Right ventricle myocardium superior (tissue), 1 donor: ENCODE data around the gene CMKLR1. TPM values are rescaled to one million over a fixed set of nuclear protein-coding genes. Genes with fewer than 3 reads are reported as not detected.
A peak's percentile ranks its signal among the peaks of the same experiment; 100 is the strongest.

Experiments
- ATAC-seq: fragments of 200-7000 bp; cut with Tn5 transposase; one replicate; pipeline ENCODE4 v1.9.1; 2020; ENCODE audit warnings: mild to moderate bottlenecking; ENCODE audit not compliant: poor library complexity
- DNase-seq: peaks from one replicate; pipeline ENCODE4 v3.0.0-alpha.2; 2020
- intact Hi-C: fragments of 100-400 bp; cut with DNase I; formaldehyde crosslinking; loops from one replicate; pipeline ENCODE4 v1.11.2; 2022
- total RNA-seq: library from RNA; stranded (reverse); fragmentation: NEBNext Ultra II Directional; extraction: Animal tissue kit (Norgen Biotek cat#: 25700); gene quantifications from one replicate; pipeline ENCODE4 v1.2.1, GENCODE V29; 2021
- donor health status: DM: no; HTN: yes; CAD: no; lungs with severe emphysema.

CMKLR1 gene
- total RNA-seq, 1 donor from 2014 or later: 7.2 TPM

GRCh38 chr12:108320507-108321293 is 18.4 kb downstream of the CMKLR1 start:
- ATAC-seq (no peak), DNase-seq (no peak)
- intact Hi-C loops: no loop called here

- intact Hi-C loops: no loop called here
- no peak for ATAC-seq
These were observed 19.6 kb downstream of the CMKLR1 start for GRCh38 chr12:108319277-108320234.

GRCh38 chr12:108318472-108319275 is 20.4 kb downstream of the CMKLR1 start:
- ATAC-seq (peak; percentile 29), DNase-seq (no peak)
- intact Hi-C loops: no loop called here

More at GRCh38 chr12:108319277-108320234, 19.6 kb downstream of the CMKLR1 start:
- DNase-seq: no peak

GRCh38 chr12:108317308-108318234 is 21.5 kb downstream of the CMKLR1 start:
- intact Hi-C loops: no loop called here
- ATAC-seq (no peak), DNase-seq (no peak)

- ATAC-seq: no peak
- no peak for DNase-seq
- intact Hi-C loops: no loop called here
These were observed 22.7 kb downstream of the CMKLR1 start for GRCh38 chr12:108316176-108317086.

GRCh38 chr12:108315486-108316105 is 23.5 kb downstream of the CMKLR1 start:
- intact Hi-C loops: no loop called here
- DNase-seq (no peak), ATAC-seq (no peak)

GRCh38 chr12:108313606-108314351 is 25.3 kb downstream of the CMKLR1 start:
- intact Hi-C loops: no loop called here
- no peak for DNase-seq
- ATAC-seq: peak; percentile 61

GRCh38 chr12:108313241-108313605 is 25.9 kb downstream of the CMKLR1 start:
- ATAC-seq (peak; percentile 11), DNase-seq (no peak)
- intact Hi-C loops: no loop called here

GRCh38 chr12:108312693-108313189 is 26.4 kb downstream of the CMKLR1 start:
- DNase-seq (peak; percentile 85), ATAC-seq (peak; percentile 75)
- intact Hi-C loops: no loop called here

GRCh38 chr12:108312073-108312659 is 26.9 kb downstream of the CMKLR1 start:
- ATAC-seq (no peak), DNase-seq (no peak)
- intact Hi-C loops: no loop called here

GRCh38 chr12:108311605-108312004 is 27.5 kb downstream of the CMKLR1 start:
- intact Hi-C loops: no loop called here
- DNase-seq (no peak), ATAC-seq (no peak)

GRCh38 chr12:108310489-108310888 is 28.6 kb downstream of the CMKLR1 start:
- DNase-seq: no peak
- ATAC-seq: no peak
- intact Hi-C loops: no loop called here

GRCh38 chr12:108309674-108310312 is 29.3 kb downstream of the CMKLR1 start:
- no peak for ATAC-seq
- intact Hi-C loops: no loop called here
- no peak for DNase-seq

GRCh38 chr12:108308395-108309085 is 30.6 kb downstream of the CMKLR1 start:
- intact Hi-C loops: no loop called here
- DNase-seq: no peak
- no peak for ATAC-seq
